Transverse colon (tissue), 4 donors: ENCODE measurements around the gene HDGFL2. TPM values are rescaled to one million over a fixed set of nuclear protein-coding genes. Genes with fewer than 3 reads are reported as not detected.

ENCODE experiments used
- DNase-seq: peaks from one replicate; pipeline ENCODE4 v3.0.0-alpha.2; 2019
- H3K27ac ChIP-seq, 4 donors: fragments of 200-600 bp; sonication (generic); 2 replicates each; pipeline ENCODE4 v1.5.1; 2016 to 2018; ENCODE audit warnings: inconsistent platforms in 4 of 4
- H3K27me3 ChIP-seq: fragments of 200-600 bp; sonication (generic); 2 replicates; pipeline ENCODE4 v1.5.1; 2017; ENCODE audit warnings: inconsistent platforms
- H3K36me3 ChIP-seq, 4 donors: fragments of 200-600 bp; sonication (generic); 2 replicates each; pipeline ENCODE4 v1.5.1; 2017 to 2019; ENCODE audit warnings: inconsistent platforms in 4 of 4
- H3K4me1 ChIP-seq, 4 donors: fragments of 200-600 bp; sonication (generic); 2 replicates each; pipeline ENCODE4 v1.5.1; 2017 to 2020; ENCODE audit warnings: inconsistent platforms in 4 of 4
- H3K4me3 ChIP-seq, 4 donors: fragments of 200-600 bp; sonication (generic); 1 replicate in 1 of 4; 2 replicates in 3 of 4; pipeline versions ENCODE4 v1.5.1 to v1.6.1; 2017 to 2019; ENCODE audit warnings: inconsistent platforms in 4 of 4
- H3K9me3 ChIP-seq, 2 donors: fragments of 200-600 bp; sonication (generic); 2 replicates each; pipeline ENCODE4 v1.5.1; 2017 to 2019; ENCODE audit warnings: inconsistent platforms in 2 of 2
- EP300 ChIP-seq: sonication (generic); formaldehyde crosslinking; IDR thresholded peaks from one replicate; pipeline ENCODE4 v1.6.1; 2017; ENCODE audit warnings: antibody characterized with exemption, low read depth
- POLR2A ChIP-seq: fragments of 450-650 bp; IDR thresholded peaks from one replicate; pipeline ENCODE4 v1.6.1; 2016; ENCODE audit warnings: antibody characterized with exemption, mild to moderate bottlenecking, moderate library complexity
- POLR2AphosphoS5 ChIP-seq, 3 donors: sonication (generic); formaldehyde crosslinking; IDR thresholded peaks; one replicate each; pipeline ENCODE4 v1.6.1; 2016; ENCODE audit warnings: antibody characterized with exemption in 3 of 3
- WGBS, 2 donors: methylation state at CpG; one replicate each; pipeline ENCODE4 v1.1.5; 2018; ENCODE audit warnings: low coverage in 1 of 2; 5-methylcytosine and 5-hydroxymethylcytosine counted together
- in situ Hi-C, 4 donors: fragments of 200-750 bp; cut with MboI; loops; one replicate each; pipeline versions ENCODE4 v1.15.0 to v1.15.1; 2017; ENCODE audit warnings: low sequenced_read_pairs in 3 of 4, low pct_ligation_motif_present in 1 of 4, low pct_unique_long_range_greater_than_20kb in 1 of 4
- intact Hi-C: fragments of 100-400 bp; cut with DNase I; formaldehyde crosslinking; loops from one replicate; pipeline ENCODE4 v1.15.1; 2023; ENCODE audit warnings: low total_unique reads
- total RNA-seq, 4 donors: library from RNA; depleted of rRNA; stranded (reverse); fragments of >200 nt; gene quantifications; one replicate each; pipeline ENCODE4 v1.1.0, GENCODE V29; 2016
- TF ChIP-seq, protein P1 (sequence below), 5 experiments: fragments of 200-600 bp in 3 of 5; fragments of 450-650 bp in 2 of 5; sonication (generic) in 3 of 5; IDR thresholded peaks; 1 replicate in 2 of 5; 2 replicates in 3 of 5; pipeline ENCODE4 v1.5.1; 2016 to 2017; ENCODE audit warnings: antibody characterized with exemption in 5 of 5, inconsistent platforms in 3 of 5, mild to moderate bottlenecking in 2 of 5, moderate library complexity in 1 of 5

HDGFL2 gene
- total RNA-seq, 4 donors from 2014 or later = 30.0 to 98.4 (median 38.9) TPM

DNA sequence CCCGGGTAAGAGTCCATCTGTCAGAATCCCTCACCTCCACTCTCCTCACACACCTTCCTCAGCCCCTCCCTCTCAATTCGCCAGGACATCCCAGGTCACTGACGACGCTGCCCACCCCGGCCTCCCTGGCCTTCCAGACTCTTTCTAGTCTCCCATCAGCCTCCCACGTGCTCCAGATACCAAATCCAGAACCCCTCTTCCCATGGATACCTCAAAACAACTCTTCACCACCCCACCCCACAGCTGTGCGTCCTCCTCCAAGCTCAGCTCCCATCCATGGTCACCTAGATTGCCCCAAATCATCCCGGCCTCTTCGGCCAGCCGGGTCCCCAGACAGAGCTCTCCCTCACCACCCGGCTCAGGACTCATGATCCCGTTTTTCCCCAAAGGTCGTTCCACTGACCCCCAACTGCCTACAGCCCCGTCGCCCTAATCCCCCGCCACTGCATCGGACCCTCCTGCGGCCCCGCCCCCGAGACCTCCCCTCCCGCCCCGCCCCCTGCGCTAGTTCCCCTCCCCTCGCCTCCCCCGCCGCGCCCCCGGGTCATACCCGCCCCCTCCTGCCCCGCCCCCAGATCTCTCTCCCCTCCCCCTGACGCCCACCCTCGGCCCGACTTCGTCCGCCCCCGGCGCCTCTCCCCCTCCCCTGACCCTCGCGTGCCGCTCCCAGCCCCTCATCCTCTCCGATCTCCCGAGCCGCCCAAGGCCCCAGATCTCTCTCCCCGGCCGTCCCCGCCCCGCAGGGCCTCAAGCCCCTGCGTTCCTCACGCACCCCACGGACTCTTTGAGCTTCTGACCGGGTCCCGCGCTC is 15.0 kb upstream of the HDGFL2 start:
- peak overlapping the region; percentile 74 to 95 (median 86) for H3K4me3 ChIP-seq
- 0 to 2% methylated on average over 3 to 41 of the region's 53 CpGs for WGBS, 2 donors
- peak; percentile 47 for DNase-seq
- peaks cover 0 to 16% (median 8%) of the 10 kb centered on the region in 4 donors for H3K36me3 ChIP-seq
- TF ChIP-seq POLR2AphosphoS5 (IDR thresholded peaks at IDR 0.05) = no peak
- no peak for TF ChIP-seq POLR2A
- TF ChIP-seq EP300 = no peak
- H3K27me3 ChIP-seq = no peaks in the 10 kb centered on the region
- intact Hi-C loops (no loop called here), in situ Hi-C loops (no loop called here)
- H3K9me3 ChIP-seq = no peaks in the 10 kb centered on the region
- H3K27ac ChIP-seq = peak overlapping the region; percentile 86 to 96 (median 93)
- H3K4me1 ChIP-seq = peaks cover 15 to 29% (median 22%) of the 10 kb centered on the region in 4 donors

DNA sequence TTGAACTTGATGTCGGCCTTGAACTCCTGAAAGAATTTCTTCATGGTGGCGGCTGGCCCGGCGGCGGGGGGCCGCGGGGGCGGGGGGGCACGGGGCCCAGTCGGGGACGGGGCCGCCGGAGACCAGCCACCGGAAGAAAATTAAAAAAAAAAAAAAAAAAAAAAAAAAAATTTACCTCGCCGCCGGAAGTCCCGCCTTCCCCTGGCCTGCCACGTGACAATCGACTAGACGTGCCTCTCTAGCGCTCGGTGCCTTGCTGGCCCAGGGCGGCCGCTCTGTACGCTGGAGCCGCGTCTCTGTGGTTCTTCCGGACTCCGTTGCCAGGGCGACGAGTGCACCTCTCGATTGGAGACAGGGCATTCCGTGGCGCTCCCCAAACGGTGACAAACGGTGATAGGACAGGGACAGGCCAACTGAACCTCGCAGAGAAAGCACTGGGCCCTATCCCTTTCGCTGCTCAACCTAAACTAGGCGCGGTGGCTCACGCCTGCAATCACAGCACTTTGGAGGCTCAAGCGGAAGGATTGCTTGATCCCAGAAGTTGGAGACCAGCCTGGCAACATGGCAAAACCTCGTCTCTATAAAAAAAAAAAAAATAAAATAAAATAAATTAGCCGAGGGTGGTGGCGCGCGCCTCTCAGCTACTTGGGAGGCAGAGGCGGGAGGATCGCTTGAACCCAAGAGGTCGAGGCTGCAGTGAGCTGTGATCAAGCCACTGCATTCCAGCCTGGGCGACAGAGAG is 14.3 kb upstream of the HDGFL2 start, which contains the start of gene UBXN6:
Gene UBXN6 (minus strand): TSS at position 141 of the 742 bp plus-strand sequence. CDS start 97 bp downstream, at position 44.
- 12 to 50% methylated on average over 4 to 52 of the region's 52 CpGs for WGBS, 2 donors
- Histone ChIP-seq H3K9me3 (no peaks in the 10 kb centered on the region), H3K27ac (peak within 1 kb of the TSS; percentile 86 to 96 (median 93)), H3K27me3 (no peaks in the 10 kb centered on the region), H3K4me1 (peaks cover 15 to 29% (median 22%) of the 10 kb centered on the region in 4 donors), H3K4me3 (peak within 1 kb of the TSS; percentile 74 to 95 (median 86)), H3K36me3 (peaks cover 0 to 10% (median 4%) of the 10 kb centered on the region in 4 donors)
- DNase-seq = peak; percentile 98
- in situ Hi-C loops (no loop called here), intact Hi-C loops (no loop called here)
- TF ChIP-seq EP300 (no peak), POLR2A (peak; percentile 38), POLR2AphosphoS5 (IDR thresholded peaks at IDR 0.05) (peak in 1 of 3 donors; percentile 65)
- TF ChIP-seq, protein P1, sequence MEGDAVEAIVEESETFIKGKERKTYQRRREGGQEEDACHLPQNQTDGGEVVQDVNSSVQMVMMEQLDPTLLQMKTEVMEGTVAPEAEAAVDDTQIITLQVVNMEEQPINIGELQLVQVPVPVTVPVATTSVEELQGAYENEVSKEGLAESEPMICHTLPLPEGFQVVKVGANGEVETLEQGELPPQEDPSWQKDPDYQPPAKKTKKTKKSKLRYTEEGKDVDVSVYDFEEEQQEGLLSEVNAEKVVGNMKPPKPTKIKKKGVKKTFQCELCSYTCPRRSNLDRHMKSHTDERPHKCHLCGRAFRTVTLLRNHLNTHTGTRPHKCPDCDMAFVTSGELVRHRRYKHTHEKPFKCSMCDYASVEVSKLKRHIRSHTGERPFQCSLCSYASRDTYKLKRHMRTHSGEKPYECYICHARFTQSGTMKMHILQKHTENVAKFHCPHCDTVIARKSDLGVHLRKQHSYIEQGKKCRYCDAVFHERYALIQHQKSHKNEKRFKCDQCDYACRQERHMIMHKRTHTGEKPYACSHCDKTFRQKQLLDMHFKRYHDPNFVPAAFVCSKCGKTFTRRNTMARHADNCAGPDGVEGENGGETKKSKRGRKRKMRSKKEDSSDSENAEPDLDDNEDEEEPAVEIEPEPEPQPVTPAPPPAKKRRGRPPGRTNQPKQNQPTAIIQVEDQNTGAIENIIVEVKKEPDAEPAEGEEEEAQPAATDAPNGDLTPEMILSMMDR (IDR thresholded peaks at IDR 0.05) = peak in 3 of 5 experiments; percentile 8 to 54 (median 35)

DNA sequence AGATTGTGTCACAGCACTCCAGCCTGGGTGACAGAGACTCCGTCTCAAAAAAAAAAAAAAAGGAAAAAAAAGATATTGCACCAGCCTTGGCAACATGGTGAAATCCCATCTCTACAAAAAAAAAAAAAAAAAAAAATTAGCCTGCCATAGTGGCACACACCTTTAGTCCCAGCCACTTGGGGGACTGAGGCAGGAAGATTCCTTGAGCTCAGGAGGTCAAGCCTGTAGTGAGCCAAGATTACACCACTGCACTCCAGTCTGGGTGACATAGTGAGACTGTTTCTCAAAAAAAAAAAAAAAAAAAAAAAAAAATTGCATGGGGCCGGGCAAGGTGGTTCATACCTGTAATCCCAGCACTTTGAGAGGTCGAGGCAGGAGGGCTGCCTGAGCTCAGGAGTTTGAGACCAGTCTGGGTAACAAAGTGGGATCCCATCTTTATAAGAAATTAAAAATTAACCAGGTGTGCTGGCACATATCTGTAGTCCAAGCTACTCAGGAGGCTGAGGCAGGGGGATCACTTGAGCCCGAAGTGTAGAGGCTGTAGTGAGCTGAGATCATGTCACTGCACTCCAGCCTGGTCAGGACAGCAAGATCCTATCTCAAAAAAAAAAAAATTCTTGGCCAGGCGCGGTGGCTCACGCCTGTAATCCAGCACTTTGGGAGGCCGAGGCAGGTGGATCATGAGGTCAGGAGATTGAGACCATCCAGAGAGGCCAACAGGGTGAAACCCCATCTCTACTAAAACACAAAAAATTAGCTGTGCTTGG is 7.1 kb upstream of the HDGFL2 start:
- Histone ChIP-seq H3K4me1 (no peaks in the 10 kb centered on the region), H3K9me3 (no peaks in the 10 kb centered on the region), H3K4me3 (no peak overlapping the region), H3K27me3 (no peaks in the 10 kb centered on the region), H3K36me3 (no peaks in the 10 kb centered on the region), H3K27ac (no peak overlapping the region)
- intact Hi-C loops = no loop called here
- in situ Hi-C loops = no loop called here
- WGBS, 2 donors = 82% methylated on average over 7 to 8 of the region's 8 CpGs
- TF ChIP-seq EP300 (no peak), POLR2AphosphoS5 (IDR thresholded peaks at IDR 0.05) (no peak)
- TF ChIP-seq, protein P1 (IDR thresholded peaks at IDR 0.05) = no peak
- DNase-seq = no peak

DNA sequence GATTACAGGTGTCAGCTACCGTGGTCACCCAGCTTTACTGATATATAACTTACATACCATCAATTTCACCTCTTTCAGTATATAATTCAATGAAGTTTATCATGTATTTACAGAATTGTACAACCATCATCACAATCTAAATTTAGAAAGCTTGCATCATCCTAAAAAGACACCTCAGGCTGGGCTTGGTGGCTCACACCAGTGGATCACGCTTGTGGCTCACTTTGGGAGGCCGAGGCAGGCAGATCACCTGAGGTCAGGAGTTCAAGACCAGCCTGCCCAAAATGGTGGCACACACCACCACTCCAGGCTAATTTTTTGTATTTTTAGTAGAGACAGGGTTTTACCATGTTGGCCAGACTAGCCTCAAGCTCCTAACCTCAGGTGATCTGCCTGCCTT is 4.3 kb upstream of the HDGFL2 start:
- no peaks in the 10 kb centered on the region for H3K9me3 ChIP-seq
- intact Hi-C loops (no loop called here), in situ Hi-C loops (no loop called here)
- H3K36me3 ChIP-seq = no peaks in the 10 kb centered on the region
- no peak for DNase-seq
- WGBS, 2 donors = 86 to 100% methylated on average over 1 to 3 of the region's 3 CpGs
- H3K27me3 ChIP-seq = no peaks in the 10 kb centered on the region
- peaks cover 0 to 12% (median 3%) of the 10 kb centered on the region in 4 donors for H3K4me1 ChIP-seq
- H3K27ac ChIP-seq = no peak overlapping the region
- TF ChIP-seq EP300 (no peak), POLR2AphosphoS5 (IDR thresholded peaks at IDR 0.05) (no peak), POLR2A (no peak)
- TF ChIP-seq, protein P1 (IDR thresholded peaks at IDR 0.05) = no peak
- no peak overlapping the region for H3K4me3 ChIP-seq
